Esophagus squamous epithelium (tissue), 4 donors: ENCODE results near the gene CHCHD1.
"Not testable (repeated sequence)": the region's sequence is repeated elsewhere in the genome, so short reads cannot be mapped to it uniquely, and the experiment has no call there.

Source experiments
- CTCF ChIP-seq, 6 experiments: fragments of 450-650 bp in 4 of 6; fragments of 200-600 bp in 2 of 6; sonication (generic) in 2 of 6; IDR thresholded peaks; one replicate each; pipeline ENCODE4 v1.5.1; 2016 to 2019; ENCODE audit warnings: antibody characterized with exemption in 6 of 6, mild to moderate bottlenecking in 4 of 6, moderate library complexity in 4 of 6
- POLR2A ChIP-seq, 4 donors: fragments of 450-650 bp; IDR thresholded peaks; one replicate each; pipeline ENCODE4 v1.6.1; 2017; ENCODE audit warnings: antibody characterized with exemption in 4 of 4, mild to moderate bottlenecking in 4 of 4, moderate library complexity in 3 of 4

- not testable (repeated sequence) for TF ChIP-seq CTCF, POLR2A (IDR thresholded peaks at IDR 0.05)
Measured at GRCh38 chr10:73740501-73741254, 41.2 kb upstream of the CHCHD1 start.
